HG02973 (cell line): Measurements from ENCODE around the gene MAP4K1.
"Not testable (repeated sequence)": the region's sequence is repeated elsewhere in the genome, so short reads cannot be mapped to it uniquely, and the experiment has no call there.

Experiments used
- ATAC-seq: cut with Tn5 transposase; IDR thresholded peaks from one replicate; pipeline ENCODE4 v1.9.1; 2021; ENCODE audit warnings: moderate library complexity; ENCODE audit not compliant: unreplicated experiment

MAP4K1 gene

DNA sequence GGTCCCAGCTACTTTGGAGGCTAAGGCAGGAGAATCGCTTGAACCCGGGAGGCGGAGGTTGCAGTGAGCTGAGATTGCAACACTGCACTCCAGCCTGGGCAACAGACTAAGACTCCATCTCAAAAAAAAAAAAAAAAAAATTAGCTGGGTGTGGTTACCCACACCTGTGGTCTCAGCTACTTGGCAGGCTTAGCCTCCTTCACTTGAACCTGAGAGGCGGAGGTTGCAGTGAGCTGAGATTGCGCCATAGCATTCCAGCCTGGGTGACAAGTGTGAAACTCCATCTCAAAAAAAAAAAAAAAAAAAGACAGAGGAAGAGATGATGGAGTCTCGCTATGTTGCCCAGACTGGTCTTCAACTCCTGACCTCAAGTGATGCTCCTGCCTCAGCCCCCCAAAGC is 38.4 kb downstream of the MAP4K1 start:
- not testable (repeated sequence) for ATAC-seq

DNA sequence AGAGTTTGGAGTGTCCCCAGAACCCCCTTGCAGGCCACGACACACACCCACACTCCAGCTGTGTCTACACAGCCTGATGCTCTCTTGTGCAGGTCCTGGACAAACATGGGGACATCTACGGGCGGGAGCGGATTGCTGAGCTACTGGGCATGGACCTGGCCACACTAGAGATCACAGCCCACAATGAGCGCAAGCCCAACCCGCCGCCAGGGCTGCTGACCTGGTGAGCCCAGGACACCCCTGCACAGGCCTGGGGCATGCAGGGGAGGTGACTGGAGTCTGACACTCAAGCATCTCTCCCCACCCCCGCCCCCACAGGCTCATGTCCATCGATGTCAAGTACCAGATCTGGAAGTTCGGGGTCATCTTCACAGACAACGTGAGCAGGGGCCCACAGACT is 39.9 kb downstream of the MAP4K1 start:
- no peak for ATAC-seq

DNA sequence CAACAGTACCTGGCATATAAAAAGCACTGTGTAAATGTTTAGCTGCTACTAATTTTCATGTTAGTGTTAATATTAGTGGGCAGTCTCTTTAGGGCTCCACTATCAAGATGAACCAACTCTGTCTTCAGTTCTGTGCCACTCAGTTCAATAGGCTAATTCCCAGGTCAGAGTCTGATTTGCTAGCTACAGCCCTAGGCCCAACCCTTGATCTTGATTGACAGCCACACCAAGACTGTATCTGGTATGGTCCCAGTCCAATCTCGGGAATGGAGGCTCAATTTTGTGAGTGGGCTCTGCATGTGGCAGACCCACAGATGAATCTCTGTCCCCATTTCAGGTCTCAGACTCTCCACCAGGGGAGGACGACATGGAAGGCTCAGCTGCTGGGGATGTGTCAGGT is 46.1 kb downstream of the MAP4K1 start:
- ATAC-seq, result no peak

DNA sequence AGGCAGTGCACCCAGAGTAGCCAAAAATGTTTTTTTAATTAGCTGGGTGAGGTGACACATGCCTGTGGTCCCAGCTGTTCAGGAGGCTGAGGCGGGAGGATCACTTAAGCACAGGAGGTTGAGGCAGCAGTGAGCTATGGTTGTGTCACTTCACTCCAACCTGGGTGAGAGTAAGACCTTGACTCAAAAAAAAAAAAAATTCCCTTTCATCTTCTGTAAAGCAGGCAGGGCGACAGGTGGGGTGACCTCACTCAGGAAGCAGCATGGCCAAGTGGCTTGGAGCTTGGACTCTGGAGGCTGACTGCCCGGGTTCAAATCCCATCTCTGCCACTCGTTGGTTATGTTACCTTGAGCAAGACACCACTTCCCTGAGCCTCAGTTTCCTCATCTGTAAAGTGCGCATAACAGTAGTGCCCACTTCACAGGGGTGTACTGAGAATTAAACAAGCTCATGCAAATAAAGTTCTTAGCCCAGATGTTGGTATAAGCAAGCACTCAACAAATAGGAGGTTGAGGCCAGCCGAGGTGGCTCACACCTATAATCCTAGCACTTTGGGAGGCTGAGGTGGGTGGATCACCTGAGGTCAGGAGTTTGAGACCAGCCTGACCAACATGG is 48.3 kb downstream of the MAP4K1 start:
- ATAC-seq, result no peak

DNA sequence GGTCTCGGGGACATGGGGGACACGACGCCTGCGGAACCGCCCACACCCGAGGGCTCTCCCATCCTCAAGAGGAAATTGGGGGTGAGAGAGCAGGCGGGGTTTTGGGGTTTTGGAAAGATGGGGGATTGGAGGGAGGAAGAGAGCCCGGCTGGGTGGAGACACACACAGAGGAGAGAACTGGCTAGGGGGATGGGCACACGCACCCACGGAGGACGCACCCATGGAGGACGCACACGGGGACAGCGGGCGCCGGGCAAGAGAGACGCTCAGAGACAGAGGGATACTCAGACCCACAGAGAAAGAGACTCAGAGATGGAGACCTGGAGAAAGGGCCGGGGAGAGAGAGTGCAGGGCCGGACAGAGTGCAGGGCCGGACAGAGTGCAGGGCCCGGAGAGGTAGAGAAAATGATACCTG is 52.1 kb downstream of the MAP4K1 start:
- ATAC-seq, result no peak

DNA sequence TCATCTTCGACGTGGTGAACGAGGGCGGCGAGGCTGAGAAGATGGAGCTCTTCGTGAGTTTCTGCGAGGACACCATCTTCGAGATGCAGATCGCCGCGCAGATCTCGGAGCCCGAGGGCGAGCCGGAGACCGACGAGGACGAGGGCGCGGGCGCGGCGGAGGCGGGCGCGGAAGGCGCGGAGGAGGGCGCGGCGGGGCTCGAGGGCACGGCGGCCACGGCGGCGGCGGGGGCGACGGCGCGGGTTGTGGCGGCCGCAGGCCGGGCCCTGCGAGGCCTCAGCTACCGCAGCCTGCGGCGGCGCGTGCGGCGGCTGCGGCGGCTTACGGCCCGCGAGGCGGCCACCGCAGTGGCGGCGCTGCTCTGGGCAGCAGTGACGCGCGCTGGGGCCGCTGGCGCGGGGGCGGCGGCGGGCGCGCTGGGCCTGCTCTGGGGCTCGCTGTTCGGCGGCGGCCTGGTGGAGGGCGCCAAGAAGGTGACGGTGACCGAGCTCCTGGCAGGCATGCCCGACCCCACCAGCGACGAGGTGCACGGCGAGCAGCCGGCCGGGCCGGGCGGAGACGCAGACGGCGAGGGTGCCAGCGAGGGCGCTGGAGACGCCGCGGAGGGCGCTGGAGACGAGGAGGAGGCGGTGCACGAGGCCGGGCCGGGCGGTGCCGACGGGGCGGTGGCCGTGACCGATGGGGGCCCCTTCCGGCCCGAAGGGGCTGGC is 52.6 kb downstream of the MAP4K1 start:
- no peak for ATAC-seq

DNA sequence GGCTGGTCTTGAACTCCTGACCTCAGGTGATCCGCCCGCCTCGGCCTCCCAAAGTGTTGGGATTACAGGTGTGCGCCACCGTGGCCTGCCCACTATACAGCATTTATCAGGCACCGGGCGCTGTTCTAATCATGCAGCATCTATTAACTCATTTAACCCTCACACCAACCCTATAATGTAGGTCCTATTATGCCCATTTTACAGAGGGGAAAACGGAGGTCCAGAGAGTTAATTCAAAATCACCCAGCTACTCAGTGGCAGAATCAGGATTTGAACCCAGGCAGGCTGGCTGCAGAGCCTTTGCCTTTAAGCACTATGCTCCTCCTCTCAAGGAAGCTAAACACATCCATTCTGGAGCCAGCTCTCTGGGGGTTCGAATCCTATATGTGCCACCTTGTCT is 54.3 kb downstream of the MAP4K1 start:
- no peak for ATAC-seq

DNA sequence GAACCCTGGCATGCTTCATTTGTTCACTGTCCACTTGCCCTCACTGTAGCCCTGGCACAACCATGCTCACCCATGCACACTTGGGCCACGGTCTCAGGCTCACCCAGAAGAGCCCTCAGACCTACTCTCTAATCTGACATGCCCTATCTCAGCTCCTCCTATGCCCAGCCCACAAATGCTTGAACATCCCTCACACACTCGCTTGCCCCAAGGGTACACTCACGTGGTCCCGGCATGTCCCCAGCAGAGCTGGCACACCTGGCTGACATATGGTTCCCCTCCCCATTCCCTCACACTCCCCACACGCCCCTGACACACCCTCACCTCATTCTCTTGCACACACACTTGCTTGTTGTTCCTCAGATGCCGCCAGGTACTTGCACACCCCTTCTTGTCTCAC is 55.7 kb downstream of the MAP4K1 start:
- no peak for ATAC-seq

DNA sequence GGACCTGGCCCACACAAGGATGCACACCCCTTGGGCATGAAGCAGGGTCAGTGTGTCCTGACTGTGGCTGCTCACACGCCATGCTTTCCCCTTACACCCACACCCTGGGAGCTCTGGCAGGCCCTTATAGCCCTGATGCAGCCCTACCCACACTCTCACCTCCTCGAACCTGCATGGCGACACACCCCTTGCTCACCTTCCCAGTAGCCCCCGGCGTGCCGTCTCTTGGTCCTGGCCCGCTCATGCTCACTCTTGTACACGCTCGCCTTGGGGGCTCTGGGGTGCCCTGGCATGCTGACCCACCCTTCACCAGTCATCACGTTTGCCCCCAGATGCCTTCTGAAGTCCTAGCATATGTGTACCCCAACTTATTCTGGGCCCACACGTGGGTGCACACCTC is 56.1 kb downstream of the MAP4K1 start:
- no peak for ATAC-seq

DNA sequence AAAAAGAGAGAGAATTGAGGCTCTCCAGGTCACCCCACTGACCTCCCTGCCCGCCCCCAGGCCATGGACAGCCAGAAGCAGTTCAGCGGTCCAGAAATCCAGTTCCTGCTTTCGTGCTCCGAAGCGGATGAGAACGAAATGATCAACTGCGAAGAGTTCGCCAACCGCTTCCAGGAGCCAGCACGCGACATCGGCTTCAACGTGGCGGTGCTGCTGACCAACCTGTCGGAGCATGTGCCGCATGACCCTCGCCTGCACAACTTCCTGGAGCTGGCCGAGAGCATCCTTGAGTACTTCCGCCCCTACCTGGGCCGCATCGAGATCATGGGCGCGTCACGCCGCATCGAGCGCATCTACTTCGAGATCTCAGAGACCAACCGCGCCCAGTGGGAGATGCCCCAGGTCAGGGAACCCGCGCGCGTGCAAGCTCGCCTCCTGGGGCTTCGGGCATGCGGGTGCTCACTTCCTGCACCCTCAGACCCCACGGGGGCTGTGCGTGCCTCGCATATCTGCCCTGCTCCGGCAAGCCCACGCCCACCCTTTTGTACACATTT is 56.6 kb downstream of the MAP4K1 start:
- no peak for ATAC-seq

DNA sequence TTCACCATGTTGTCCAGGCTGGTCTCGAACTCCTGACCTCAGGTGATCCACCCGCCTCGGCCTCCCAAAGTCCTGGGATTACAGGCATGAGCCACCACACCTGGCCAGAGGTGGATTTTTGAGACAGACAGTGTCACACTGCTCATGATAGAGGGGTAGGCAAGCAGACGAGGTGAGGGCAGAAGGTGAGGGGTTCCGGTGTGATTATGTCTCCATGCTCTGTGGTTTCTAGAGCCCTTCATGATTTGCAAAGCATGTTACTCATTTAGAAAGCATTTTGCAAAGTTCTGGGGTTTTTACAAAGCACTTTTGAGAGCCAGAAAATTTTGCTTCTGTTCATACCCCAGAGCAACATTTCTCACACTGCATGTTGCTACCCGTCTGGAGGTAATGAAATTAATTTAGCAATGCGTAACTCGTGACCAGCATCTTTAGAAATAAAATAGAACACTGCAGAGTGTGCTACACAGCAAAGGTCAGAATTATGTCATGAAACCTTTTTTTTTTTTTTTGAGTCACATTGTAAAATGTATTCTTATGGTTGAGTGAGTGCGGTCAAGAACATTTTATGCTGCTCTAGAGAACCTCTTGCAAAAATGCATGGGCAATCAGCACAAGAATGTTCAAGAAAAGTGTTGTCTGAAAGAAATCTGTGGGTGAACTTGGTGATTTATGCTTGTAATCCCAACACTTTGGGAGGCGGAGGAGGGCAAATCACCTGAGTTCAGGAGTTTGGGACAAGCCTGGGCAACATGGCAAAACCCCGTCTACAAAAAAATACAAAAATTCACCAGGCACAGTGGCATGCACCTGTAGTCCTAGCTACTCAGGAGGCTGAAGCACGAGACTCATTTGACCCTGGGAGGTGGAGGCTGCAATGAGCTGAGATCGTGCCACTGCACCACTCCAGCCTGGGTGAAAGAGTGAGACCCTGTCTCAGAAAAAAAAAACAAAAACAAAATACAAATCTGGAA is 58.0 kb downstream of the MAP4K1 start:
- peak; percentile 53 for ATAC-seq

DNA sequence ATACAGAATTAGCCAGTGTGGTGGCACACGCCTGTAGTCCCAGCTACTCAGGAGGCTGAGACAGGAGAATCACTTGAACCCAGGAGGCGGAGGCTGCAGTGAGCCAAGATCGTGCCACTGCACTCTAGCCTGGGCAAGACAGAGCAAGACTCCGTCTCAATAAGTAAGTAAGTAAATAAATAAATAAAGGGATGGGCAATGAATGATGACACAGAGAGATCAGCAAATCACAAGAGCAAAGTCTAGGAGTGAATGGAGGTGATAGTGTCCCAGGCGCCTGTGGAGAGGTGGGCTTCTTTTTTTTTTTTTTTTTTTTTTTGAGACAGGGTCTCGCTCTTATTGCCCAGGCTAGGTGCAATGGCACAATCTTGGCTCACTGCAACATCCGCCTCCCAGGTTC is 58.8 kb downstream of the MAP4K1 start:
- ATAC-seq, result not testable (repeated sequence)

DNA sequence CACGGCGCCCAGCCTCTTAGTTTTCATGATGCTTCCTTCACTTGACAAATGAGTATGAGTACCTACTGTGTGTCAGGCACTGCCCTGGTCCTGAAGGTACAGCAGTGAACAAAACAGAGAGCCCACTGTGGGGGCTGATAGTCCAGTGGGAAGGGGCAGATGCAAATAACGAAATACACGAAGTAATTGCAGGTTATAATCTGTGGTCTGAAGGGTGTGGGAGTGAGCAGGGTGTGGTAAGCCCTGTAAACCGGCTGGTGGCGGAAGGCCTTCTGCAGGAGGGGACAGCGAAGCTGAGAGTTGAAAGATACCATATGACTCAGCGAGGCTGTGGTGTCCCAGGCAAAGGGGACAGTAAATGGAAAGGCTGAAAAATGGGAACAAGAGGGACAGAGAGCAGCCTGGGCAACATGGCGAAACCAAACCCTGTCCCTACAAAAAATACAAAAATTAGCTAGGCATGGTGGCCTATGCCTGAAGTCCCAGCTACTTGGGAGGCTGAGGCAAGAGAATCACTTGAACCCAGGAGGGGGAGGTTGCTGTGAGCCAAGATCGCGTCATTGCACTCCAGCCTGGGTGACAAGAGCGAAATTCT is 60.5 kb downstream of the MAP4K1 start:
- ATAC-seq, result peak; percentile 47

DNA sequence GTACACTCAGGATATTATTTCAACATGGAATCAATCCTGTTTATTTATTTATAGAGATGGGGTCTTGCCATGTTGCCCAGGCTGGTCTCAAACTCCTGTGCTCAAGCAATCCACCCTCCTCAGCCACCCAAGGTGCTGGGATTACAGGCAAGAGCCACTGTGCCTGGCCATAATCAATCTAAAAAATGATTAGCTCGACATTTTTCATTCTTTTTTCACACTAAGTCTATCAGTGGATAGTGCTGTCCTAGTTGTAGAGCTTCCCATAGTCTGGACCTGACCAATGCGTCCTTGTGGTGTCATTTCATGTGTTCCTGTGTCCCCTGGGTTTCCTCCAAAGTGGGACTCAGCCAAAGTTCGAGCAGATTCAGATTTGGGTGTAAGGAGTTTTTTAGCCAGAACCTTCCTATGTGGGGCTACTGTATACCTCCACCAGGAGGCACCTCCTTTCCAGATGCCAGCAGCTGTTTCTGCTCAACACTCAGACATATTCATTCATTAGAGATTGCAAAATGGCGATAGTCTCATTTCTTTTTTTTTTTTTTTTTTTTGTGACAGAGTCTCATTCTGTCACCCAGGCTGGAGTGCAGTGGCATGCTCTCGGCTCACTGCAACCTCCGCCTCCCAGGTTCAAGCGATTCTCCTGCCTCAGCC is 61.1 kb downstream of the MAP4K1 start:
- ATAC-seq, result no peak

DNA sequence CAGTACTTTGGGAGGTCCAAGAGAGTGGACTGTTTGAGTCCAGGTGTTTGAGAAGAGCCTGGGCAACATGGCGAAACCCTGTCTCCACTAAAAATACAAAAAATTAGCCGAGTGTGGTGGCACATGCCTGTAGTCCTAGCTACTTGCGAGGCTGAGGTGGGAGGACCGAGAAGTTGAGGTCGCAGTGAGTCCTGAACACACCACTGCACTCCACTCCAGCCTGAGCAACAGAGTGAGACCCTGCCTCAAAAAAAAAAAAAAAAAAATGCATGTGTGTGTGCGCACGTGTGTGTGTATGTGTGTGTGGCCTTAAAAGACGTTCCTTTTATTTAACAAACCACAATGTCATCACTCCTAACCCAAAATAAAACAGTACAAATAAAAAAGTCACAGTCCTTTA is 62.6 kb downstream of the MAP4K1 start:
- no peak for ATAC-seq

DNA sequence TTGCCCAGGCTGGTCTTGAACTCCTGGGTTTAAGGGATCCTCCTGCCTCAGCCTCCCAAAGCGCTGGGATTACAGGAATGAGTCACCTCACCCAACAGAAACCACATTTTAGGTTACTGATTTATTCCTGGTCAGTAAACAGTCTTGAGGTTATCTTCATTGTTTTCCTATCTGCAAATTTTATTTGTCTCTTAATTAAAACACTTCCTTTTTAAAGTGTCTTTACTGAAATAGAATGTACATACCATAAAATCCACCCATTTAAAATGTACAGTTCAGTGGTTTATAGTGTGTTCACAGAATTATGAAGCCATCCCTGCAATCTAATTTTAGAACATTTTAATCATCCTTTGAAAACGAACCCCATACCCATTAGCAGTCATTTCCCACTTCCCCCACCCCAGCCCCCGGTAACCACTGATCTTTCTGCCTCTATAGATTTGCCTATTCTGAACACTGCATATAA is 63.0 kb downstream of the MAP4K1 start:
- no peak for ATAC-seq

DNA sequence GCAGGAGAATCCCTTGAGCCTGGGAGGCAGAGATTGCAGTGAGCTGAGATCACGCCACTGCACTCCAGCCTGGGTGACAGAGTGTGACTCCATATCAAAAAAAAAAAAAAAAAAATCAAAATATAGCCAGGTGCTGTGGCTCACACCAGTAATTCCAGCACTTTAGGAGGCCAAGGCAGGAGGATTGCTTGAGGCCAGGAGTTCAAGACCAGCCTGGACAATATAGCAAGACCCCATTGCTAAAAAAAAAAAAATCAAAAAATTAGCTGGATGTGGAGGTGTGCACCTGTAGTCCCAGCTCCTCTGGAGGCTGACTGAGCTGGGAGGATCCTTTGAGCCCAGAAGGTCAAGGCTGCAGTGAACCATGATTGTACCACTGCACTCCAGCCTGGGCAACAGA is 64.5 kb downstream of the MAP4K1 start:
- ATAC-seq, result not testable (repeated sequence)

DNA sequence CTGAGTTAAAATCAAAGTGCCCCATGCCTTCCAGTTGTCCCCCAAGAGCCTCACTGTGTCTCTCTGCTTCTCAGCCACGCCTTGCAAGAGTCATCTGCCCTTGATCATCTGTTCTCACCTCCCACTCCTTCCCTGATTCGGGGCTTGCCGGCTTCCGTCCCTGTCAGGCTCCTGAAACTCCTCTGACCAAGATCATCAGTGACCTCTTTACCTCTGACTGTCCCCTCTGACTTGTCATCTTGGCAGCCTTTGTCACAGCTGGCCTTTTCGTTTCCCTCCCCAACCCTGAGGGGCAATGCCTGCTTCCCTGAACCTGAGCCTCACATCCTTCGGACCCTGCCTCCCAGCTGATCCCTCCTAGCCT is 66.3 kb downstream of the MAP4K1 start:
- ATAC-seq, result peak; percentile 53

DNA sequence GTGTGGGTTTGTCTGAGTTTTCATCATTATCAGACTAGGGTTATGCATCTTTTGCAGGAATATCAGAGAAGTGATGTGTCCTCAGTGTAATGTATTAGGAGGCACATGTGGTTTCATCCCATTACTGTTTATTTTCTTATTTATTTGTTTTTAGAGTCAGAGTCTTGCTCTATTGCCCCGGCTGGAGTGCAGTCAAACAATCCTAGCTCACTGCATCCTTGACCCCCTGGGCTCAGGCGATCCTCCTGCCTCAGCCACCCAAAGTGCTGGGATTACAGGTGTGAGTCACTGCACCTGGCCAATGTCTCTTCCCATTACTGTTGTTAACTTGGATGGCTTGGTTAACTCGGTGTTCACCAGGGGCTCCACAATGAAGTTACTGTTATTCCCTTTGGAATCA is 67.4 kb downstream of the MAP4K1 start:
- no peak for ATAC-seq

DNA sequence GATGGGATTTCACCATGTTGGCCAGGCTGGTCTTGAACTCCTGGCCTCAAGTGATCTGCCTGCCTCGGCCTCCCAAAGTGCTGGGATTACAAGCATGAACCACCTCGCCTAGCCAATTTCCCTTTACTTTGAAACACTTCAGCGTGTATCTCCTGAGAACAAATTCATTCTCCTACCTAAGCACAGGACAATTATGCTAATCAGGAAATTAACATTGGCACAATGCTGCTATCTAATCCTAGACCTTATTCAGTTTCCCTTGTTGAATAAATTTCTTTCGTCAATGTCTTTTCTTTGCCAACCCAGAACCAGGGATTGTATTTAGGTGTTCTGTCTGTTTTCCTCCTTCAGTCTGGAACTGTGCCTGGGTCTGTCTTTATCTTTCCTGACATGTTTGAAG is 67.8 kb downstream of the MAP4K1 start:
- ATAC-seq, result no peak
